T-cell (primary cell): ENCODE results near the gene TET2. TPM values are rescaled to one million over a fixed set of nuclear protein-coding genes. Genes with fewer than 3 reads are reported as not detected.
"Not testable (repeated sequence)": the region's sequence is repeated elsewhere in the genome, so short reads cannot be mapped to it uniquely, and the experiment has no call there.

Experiments used
- ATAC-seq, 4 experiments: fragments of 200-7000 bp in 3 of 4; fragments of 150-1000 bp in 1 of 4; cut with Tn5 transposase; replicated peaks in 1 of 4; 1 replicate in 3 of 4; 2 replicates in 1 of 4; pipeline ENCODE4 v1.10.0; 2021; ENCODE audit warnings: moderate library complexity in 3 of 4, mild to moderate bottlenecking in 2 of 4, moderate number of reproducible peaks in 1 of 4
- CTCF ChIA-PET, 2 donors: fragments of 300-600 bp; sonication (Branson Sonifier 250); formaldehyde crosslinking; loops; one replicate each; lab custom pipeline; 2022; ENCODE audit warnings: antibody characterized with exemption in 2 of 2; lab: Charles Lee
- POLR2A ChIA-PET, 2 donors: fragments of 300-600 bp; sonication (Branson Sonifier 250); formaldehyde crosslinking; loops; one replicate each; lab custom pipeline; 2022; ENCODE audit warnings: antibody characterized with exemption in 2 of 2; lab: Charles Lee
- DNase-seq, 35 experiments: peaks; one replicate each; pipeline versions ENCODE4 v3.0.0 to v3.0.0-alpha.2; 2013 to 2023
- H3K27ac ChIP-seq: one replicate; pipeline ENCODE4 v1.5.1; 2013; ENCODE audit warnings: low read length
- H3K27me3 ChIP-seq, 2 experiments: replicated peaks in 1 of 2; 1 replicate in 1 of 2; 2 replicates in 1 of 2; pipeline versions ENCODE4 v1.6.1 to v1.7.0; 2013; ENCODE audit warnings: low read length in 1 of 2, mixed read lengths in 1 of 2; ENCODE audit not compliant: control insufficient read depth in 2 of 2, insufficient read depth in 2 of 2; ENCODE audit errors: extremely low read depth in 1 of 2
- H3K36me3 ChIP-seq, 2 donors: 1 replicate in 1 of 2; 2 replicates in 1 of 2; pipeline versions ENCODE4 v1.6.1 to v1.7.0; 2013; ENCODE audit warnings: low read length in 1 of 2; ENCODE audit not compliant: control insufficient read depth in 2 of 2, insufficient read depth in 1 of 2; ENCODE audit errors: extremely low read depth in 1 of 2
- H3K4me1 ChIP-seq, 2 experiments: 1 replicate in 1 of 2; 2 replicates in 1 of 2; pipeline versions ENCODE4 v1.6.1 to v1.7.0; 2013; ENCODE audit warnings: low read length in 2 of 2, mixed read lengths in 1 of 2; ENCODE audit not compliant: insufficient read depth in 2 of 2, control insufficient read depth in 1 of 2; ENCODE audit errors: extremely low read depth in 1 of 2
- H3K4me3 ChIP-seq, 2 donors: 1 replicate in 1 of 2; 2 replicates in 1 of 2; pipeline versions ENCODE4 v1.5.1 to v1.7.0; 2013; ENCODE audit warnings: mild to moderate bottlenecking in 2 of 2, low read length in 1 of 2, moderate library complexity in 1 of 2; ENCODE audit not compliant: control insufficient read depth in 1 of 2; ENCODE audit errors: extremely low read depth in 1 of 2
- H3K9me3 ChIP-seq: 2 replicates; pipeline ENCODE4 v1.7.0; 2013
- H3K27ac Mint-ChIP-seq, 2 donors: one replicate each; pipeline ENCODE4 v1.8.0; 2020 to 2021; ENCODE audit warnings: mild to moderate bottlenecking in 2 of 2, mixed read lengths in 2 of 2
- H3K27me3 Mint-ChIP-seq, 2 donors: one replicate each; pipeline ENCODE4 v1.8.0; 2021 to 2022; ENCODE audit warnings: mixed read lengths in 2 of 2
- H3K36me3 Mint-ChIP-seq: one replicate; pipeline ENCODE4 v1.8.0; 2021; ENCODE audit warnings: mixed read lengths
- H3K4me1 Mint-ChIP-seq, 3 donors: one replicate each; pipeline ENCODE4 v1.8.0; 2020 to 2022; ENCODE audit warnings: mixed read lengths in 3 of 3, mild to moderate bottlenecking in 1 of 3
- H3K4me3 Mint-ChIP-seq, 3 donors: one replicate each; pipeline ENCODE4 v1.8.0; 2020 to 2022; ENCODE audit warnings: mild to moderate bottlenecking in 3 of 3, mixed read lengths in 3 of 3, moderate library complexity in 3 of 3
- H3K9me3 Mint-ChIP-seq, 3 donors: one replicate each; pipeline ENCODE4 v1.8.0; 2020 to 2022; ENCODE audit warnings: mixed read lengths in 3 of 3
- WGBS: methylation state at CpG from one replicate; pipeline ENCODE4 v1.1.5; 2013; ENCODE audit warnings: missing lambda C conversion rate; ENCODE audit not compliant: insufficient coverage; 5-methylcytosine and 5-hydroxymethylcytosine counted together
- total RNA-seq, 35 experiments: library from RNA in 6 of 35; stranded (reverse) in 6 of 35; fragments of 120-200 nt in 1 of 35; gene quantifications; one replicate each; pipeline versions ENCODE4 v1.2.1 to v1.2.4 and lab custom pipeline; 2013 to 2026

TET2 gene
- total RNA-seq, 5 donors from 2014 or later (not counting 1 experiment from before 2014, with no cell fraction given) = 17.0 to 41.9 (median 18.6) TPM

- ChIA-PET POLR2A (no interaction called here), CTCF (interaction anchor here in 1 of 2 donors (0.7 kb wide), 1 partner anchor 11 kb away, joined by 4 read pairs; no protein-coding TSS in a partner anchor)
- H3K27ac Mint-ChIP-seq = no peak overlapping the region
- H3K9me3 Mint-ChIP-seq = peaks cover 2 to 17% (median 8%) of the 10 kb centered on the region in 3 donors
- Histone ChIP-seq H3K27ac (no peak overlapping the region), H3K9me3 (no peaks in the 10 kb centered on the region), H3K4me3 (no peak overlapping the region), H3K36me3 (no peaks in the 10 kb centered on the region), H3K27me3 (no peaks in the 10 kb centered on the region), H3K4me1 (no peaks in the 10 kb centered on the region)
- peaks cover 6% of the 10 kb centered on the region for H3K36me3 Mint-ChIP-seq
- peaks cover 0 to 6% (median 5%) of the 10 kb centered on the region in 3 donors for H3K4me1 Mint-ChIP-seq
- ATAC-seq (no peak), DNase-seq (no peak)
- no CpG with 5 or more reads among the region's 1 CpG for WGBS
- H3K27me3 Mint-ChIP-seq = no peaks in the 10 kb centered on the region
- no peak overlapping the region for H3K4me3 Mint-ChIP-seq
These were observed 136.8 kb downstream of the TET2 start for GRCh38 chr4:105283501-105283900.

- ChIA-PET CTCF (no interaction called here), POLR2A (no interaction called here)
- Histone ChIP-seq H3K4me3 (no peak overlapping the region), H3K9me3 (no peaks in the 10 kb centered on the region), H3K27ac (no peak overlapping the region), H3K4me1 (no peaks in the 10 kb centered on the region), H3K36me3 (no peaks in the 10 kb centered on the region), H3K27me3 (no peaks in the 10 kb centered on the region)
- Mint-ChIP-seq H3K27ac (no peak overlapping the region), H3K36me3 (peaks cover 15% of the 10 kb centered on the region), H3K27me3 (no peaks in the 10 kb centered on the region), H3K4me3 (no peak overlapping the region), H3K9me3 (peaks cover 7 to 22% (median 13%) of the 10 kb centered on the region in 3 donors), H3K4me1 (peaks cover 0 to 4% (median 0%) of the 10 kb centered on the region in 3 donors)
- no CpG with 5 or more reads among the region's 2 CpGs for WGBS
- no peak for DNase-seq
- ATAC-seq = no peak
These were observed 141.4 kb downstream of the TET2 start for GRCh38 chr4:105288121-105288520.

- no peaks in the 10 kb centered on the region for H3K27me3 ChIP-seq
- 100% methylated on average over 1 of the region's 3 CpGs for WGBS
- H3K4me3 Mint-ChIP-seq = no peak overlapping the region
These were observed 145.2 kb downstream of the TET2 start for GRCh38 chr4:105291925-105292324.

GRCh38 chr4:105293360-105293759 is 146.7 kb downstream of the TET2 start:
- H3K4me3 Mint-ChIP-seq = no peak overlapping the region
- DNase-seq (no peak), ATAC-seq (no peak)
- H3K4me3 ChIP-seq = no peak overlapping the region
- peaks cover 18% of the 10 kb centered on the region for H3K36me3 Mint-ChIP-seq
- H3K36me3 ChIP-seq = no peaks in the 10 kb centered on the region
- H3K27ac Mint-ChIP-seq = no peak overlapping the region
- no peaks in the 10 kb centered on the region for H3K27me3 ChIP-seq
- H3K9me3 ChIP-seq = no peaks in the 10 kb centered on the region
- H3K27ac ChIP-seq = no peak overlapping the region
- CTCF ChIA-PET = no interaction called here
- no peaks in the 10 kb centered on the region for H3K4me1 Mint-ChIP-seq
- peaks cover 12 to 13% (median 12%) of the 10 kb centered on the region in 3 donors for H3K9me3 Mint-ChIP-seq
- peaks cover 0 to 3% of the 10 kb centered on the region in 2 donors for H3K27me3 Mint-ChIP-seq
- no peaks in the 10 kb centered on the region for H3K4me1 ChIP-seq
- POLR2A ChIA-PET = interaction anchor here in 1 of 2 donors (0.6 kb wide), 1 partner anchor 56 kb away, joined by 3 read pairs; no protein-coding TSS in a partner anchor

More at GRCh38 chr4:105291925-105292324, 145.2 kb downstream of the TET2 start:
- ChIA-PET CTCF (no interaction called here), POLR2A (no interaction called here)
- no peaks in the 10 kb centered on the region for H3K9me3 ChIP-seq
- no peak overlapping the region for H3K27ac ChIP-seq
- no peak for DNase-seq
- Mint-ChIP-seq H3K27me3 (peaks cover 0 to 3% of the 10 kb centered on the region in 2 donors), H3K36me3 (peaks cover 16% of the 10 kb centered on the region), H3K4me1 (peaks cover 0 to 2% (median 0%) of the 10 kb centered on the region in 3 donors), H3K27ac (no peak overlapping the region), H3K9me3 (peaks cover 7 to 20% (median 13%) of the 10 kb centered on the region in 3 donors)
- no peaks in the 10 kb centered on the region for H3K4me1 ChIP-seq
- ATAC-seq = no peak
- no peak overlapping the region for H3K4me3 ChIP-seq
- no peaks in the 10 kb centered on the region for H3K36me3 ChIP-seq

- H3K27ac Mint-ChIP-seq = no peak overlapping the region
- H3K27me3 Mint-ChIP-seq = peaks cover 0 to 3% of the 10 kb centered on the region in 2 donors
- H3K4me3 Mint-ChIP-seq = no peak overlapping the region
- peaks cover 33% of the 10 kb centered on the region for H3K36me3 Mint-ChIP-seq
- Histone ChIP-seq H3K36me3 (no peaks in the 10 kb centered on the region), H3K27me3 (no peaks in the 10 kb centered on the region), H3K4me3 (no peak overlapping the region), H3K27ac (no peak overlapping the region), H3K9me3 (no peaks in the 10 kb centered on the region), H3K4me1 (no peaks in the 10 kb centered on the region)
- no peak for ATAC-seq
- H3K4me1 Mint-ChIP-seq = no peaks in the 10 kb centered on the region
- POLR2A ChIA-PET = no interaction called here
- CTCF ChIA-PET = interaction anchor here in 1 of 2 donors (0.6 kb wide), 1 partner anchor 457 kb away, joined by 3 read pairs; no protein-coding TSS in a partner anchor
- H3K9me3 Mint-ChIP-seq = peaks cover 18 to 29% (median 28%) of the 10 kb centered on the region in 3 donors
- DNase-seq = no peak
- WGBS = 92% methylated on average over 6 of the region's 6 CpGs
These were observed 150.0 kb downstream of the TET2 start for GRCh38 chr4:105296672-105297071.

GRCh38 chr4:105299027-105299426 is 152.4 kb downstream of the TET2 start:
- Mint-ChIP-seq H3K9me3 (peaks cover 31 to 43% (median 36%) of the 10 kb centered on the region in 3 donors), H3K36me3 (peaks cover 42% of the 10 kb centered on the region)
- H3K27ac Mint-ChIP-seq, POLR2A ChIA-PET, H3K36me3 ChIP-seq, DNase-seq, H3K4me3 ChIP-seq, ATAC-seq, H3K4me1 ChIP-seq, H3K27me3 Mint-ChIP-seq, CTCF ChIA-PET, H3K9me3 ChIP-seq, H3K27ac ChIP-seq, H3K27me3 ChIP-seq, H3K4me1 Mint-ChIP-seq, H3K4me3 Mint-ChIP-seq: not testable (repeated sequence)
- WGBS = no CpG with 5 or more reads among the region's 1 CpG
